ENCODE measurements around the gene TULP4. TPM values are rescaled to one million over a fixed set of nuclear protein-coding genes. Genes with fewer than 3 reads are reported as not detected.

The TULP4 gene
- total and polyA plus RNA-seq, 2 of the 8 experiments (the other 6 are each of a cell fraction or from before 2014, with no cell fraction given) = 7.7 to 51.6 TPM

DNA sequence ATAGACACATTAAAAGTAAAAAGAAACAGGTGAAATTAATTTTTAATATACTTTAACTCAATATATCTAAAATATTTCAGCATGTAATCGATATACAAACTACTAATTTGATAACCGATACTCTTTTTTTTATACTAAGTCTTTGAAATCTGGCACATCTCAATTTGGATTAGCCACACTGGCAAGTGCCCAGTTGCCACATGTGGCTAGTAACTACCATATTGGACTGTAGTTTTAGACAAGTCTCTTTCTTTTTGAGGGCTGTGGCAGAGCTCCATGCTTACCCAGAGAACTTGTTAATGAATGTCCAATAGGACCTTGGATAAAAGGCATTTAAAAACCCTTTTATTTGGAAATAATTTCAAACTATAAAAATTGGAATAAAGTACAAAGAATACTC lies 17.8 kb downstream of the TULP4 start (continued):
- no peak for TF ChIP-seq SUZ12 (IDR thresholded peaks at IDR 0.05; ENCODE audit: low read length)
- no peak for TF ChIP-seq NRF1 (IDR thresholded peaks at IDR 0.05; ENCODE audit: low read depth, low read length)
- TF ChIP-seq CHD1 (IDR thresholded peaks at IDR 0.05; ENCODE audit: low read depth, low read length) = no peak
- no peak for TF ChIP-seq CEBPB (IDR thresholded peaks at IDR 0.05; ENCODE audit: low read depth, low read length)
- no peak for TF ChIP-seq SP4 (IDR thresholded peaks at IDR 0.05; ENCODE audit: low read length)
- no peak for TF ChIP-seq SAP30 (IDR thresholded peaks at IDR 0.05; ENCODE audit: insufficient read depth, insufficient replicate concordance, low read length)
